Stimulated activated CD8-positive, alpha-beta memory T cell treated with anti-CD3 and anti-CD28 coated beads, Interleukin-12 subunit alpha, Interleukin-12 subunit beta, amount 100 ng/mL, for 24 hours (primary cell): Measurements from ENCODE around the gene CFAP100.

Experiments
- DNase-seq: peaks from one replicate; pipeline ENCODE4 v3.0.0-alpha.2; 2020; ENCODE audit errors: extremely low read depth

CFAP100 gene

GRCh38 chr3:126399756-126400155 lies 5.0 kb downstream of the CFAP100 start:
- DNase-seq: no peak

- DNase-seq: no peak
Measured at GRCh38 chr3:126401611-126402160, 7.0 kb downstream of the CFAP100 start.

- no peak for DNase-seq
Measured at GRCh38 chr3:126402178-126402577, 7.5 kb downstream of the CFAP100 start.

GRCh38 chr3:126402666-126403302 lies 8.1 kb downstream of the CFAP100 start:
- no peak for DNase-seq

GRCh38 chr3:126406389-126407296 lies 11.9 kb downstream of the CFAP100 start:
- no peak for DNase-seq

GRCh38 chr3:126407412-126408044 lies 12.8 kb downstream of the CFAP100 start:
- no peak for DNase-seq

- DNase-seq: no peak
Measured at GRCh38 chr3:126408099-126408498, 13.4 kb downstream of the CFAP100 start.

GRCh38 chr3:126412841-126413692 lies 18.4 kb downstream of the CFAP100 start:
- DNase-seq: no peak

- no peak for DNase-seq
Measured at GRCh38 chr3:126413693-126414080, 19.0 kb downstream of the CFAP100 start.

GRCh38 chr3:126414406-126414805 lies 19.7 kb downstream of the CFAP100 start:
- DNase-seq: no peak

GRCh38 chr3:126414961-126415660 lies 20.4 kb downstream of the CFAP100 start:
- no peak for DNase-seq

- no peak for DNase-seq
Measured at GRCh38 chr3:126415661-126416591, 21.2 kb downstream of the CFAP100 start.

GRCh38 chr3:126416943-126417342 lies 22.2 kb downstream of the CFAP100 start:
- no peak for DNase-seq

- DNase-seq: no peak
Measured at GRCh38 chr3:126417515-126417914, 22.8 kb downstream of the CFAP100 start.

GRCh38 chr3:126417981-126418530 lies 23.3 kb downstream of the CFAP100 start:
- no peak for DNase-seq

- no peak for DNase-seq
Measured at GRCh38 chr3:126418661-126419131, 24.0 kb downstream of the CFAP100 start.

- DNase-seq: no peak
Measured at GRCh38 chr3:126419151-126419703, 24.5 kb downstream of the CFAP100 start.

- DNase-seq: no peak
Measured at GRCh38 chr3:126419886-126420786, 25.4 kb downstream of the CFAP100 start.
